Femur (tissue), 1 donor: ENCODE measurements around the gene SLAIN2.
"Not testable (repeated sequence)": the region's sequence is repeated elsewhere in the genome, so short reads cannot be mapped to it uniquely, and the experiment has no call there.

Experiments used
- DNase-seq: peaks from one replicate; pipeline ENCODE4 v3.0.0-alpha.2; 2017

The SLAIN2 gene

GRCh38 chr4:48445704-48446103 lies 104.4 kb downstream of the SLAIN2 start:
- no peak for DNase-seq

- no peak for DNase-seq
Observed at GRCh38 chr4:48446642-48447041, 105.3 kb downstream of the SLAIN2 start.

- no peak for DNase-seq
Observed at GRCh38 chr4:48449151-48449550, 107.8 kb downstream of the SLAIN2 start.

- DNase-seq = no peak
Observed at GRCh38 chr4:48450740-48451139, 109.4 kb downstream of the SLAIN2 start.

GRCh38 chr4:48451656-48452055 lies 110.3 kb downstream of the SLAIN2 start:
- DNase-seq = not testable (repeated sequence)

- no peak for DNase-seq
Observed at GRCh38 chr4:48454591-48454990, 113.3 kb downstream of the SLAIN2 start.

GRCh38 chr4:48461000-48461399 lies 119.7 kb downstream of the SLAIN2 start:
- no peak for DNase-seq

- DNase-seq = no peak
Observed at GRCh38 chr4:48462363-48462762, 121.0 kb downstream of the SLAIN2 start.

GRCh38 chr4:48467442-48467841 lies 126.1 kb downstream of the SLAIN2 start:
- DNase-seq = no peak

- DNase-seq = no peak
Observed at GRCh38 chr4:48467891-48468290, 126.6 kb downstream of the SLAIN2 start.

GRCh38 chr4:48470137-48470536 lies 128.8 kb downstream of the SLAIN2 start:
- DNase-seq = no peak

- DNase-seq = no peak
Observed at GRCh38 chr4:48470570-48470969, 129.2 kb downstream of the SLAIN2 start.

GRCh38 chr4:48472794-48473193 lies 131.5 kb downstream of the SLAIN2 start:
- no peak for DNase-seq

- no peak for DNase-seq
Observed at GRCh38 chr4:48475770-48476169, 134.4 kb downstream of the SLAIN2 start.
